Measurements from ENCODE around the gene MEF2C. TPM values are rescaled to one million over a fixed set of nuclear protein-coding genes. Genes with fewer than 3 reads are reported as not detected.
A peak's percentile ranks its signal among the peaks of the same experiment; 100 is the strongest.

MEF2C gene
- polyA plus RNA-seq, 6 donors from 2014 or later = 402 to 547 (median 433) TPM

DNA sequence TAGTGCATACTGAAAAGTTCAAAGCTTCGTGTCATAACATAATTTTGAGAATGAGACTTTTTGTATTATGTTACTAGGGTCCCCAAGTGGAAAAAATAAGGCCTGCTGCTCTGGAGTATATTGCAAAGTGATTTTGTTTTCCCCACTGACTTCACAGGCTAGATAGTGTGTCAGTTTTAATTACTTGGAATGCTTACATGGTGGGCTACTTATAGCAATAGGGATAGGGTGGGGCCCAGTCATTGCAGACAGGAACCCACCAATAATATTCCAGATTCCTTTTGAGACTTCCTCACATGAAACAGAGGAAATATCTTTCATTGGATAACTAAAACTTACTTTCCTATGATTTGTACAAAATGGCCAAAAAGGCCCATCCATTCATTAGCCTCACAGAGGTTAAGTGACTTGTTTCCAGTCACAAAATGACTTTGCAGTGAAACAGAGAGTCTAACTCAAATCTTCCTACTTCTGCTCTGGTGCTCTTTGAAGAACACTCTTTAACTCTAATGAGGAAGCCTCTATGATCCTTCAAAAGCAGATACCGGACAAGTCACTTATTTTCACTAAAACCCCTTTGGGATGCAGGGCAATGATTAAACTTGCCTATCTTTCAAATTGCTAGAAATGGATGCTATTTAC is 16.2 kb upstream of the MEF2C start:
- Mint-ChIP-seq H3K4me3 (no peak overlapping the region), H3K27ac (no peak overlapping the region), H3K36me3 (no peaks in the 10 kb centered on the region), H3K27me3 (no peaks in the 10 kb centered on the region), H3K4me1 (peaks cover 15 to 21% (median 19%) of the 10 kb centered on the region in 3 donors), H3K9me3 (no peaks in the 10 kb centered on the region)
- ATAC-seq (ENCODE audit: low read depth in 2 of 2) = no peak
- DNase-seq = no peak

DNA sequence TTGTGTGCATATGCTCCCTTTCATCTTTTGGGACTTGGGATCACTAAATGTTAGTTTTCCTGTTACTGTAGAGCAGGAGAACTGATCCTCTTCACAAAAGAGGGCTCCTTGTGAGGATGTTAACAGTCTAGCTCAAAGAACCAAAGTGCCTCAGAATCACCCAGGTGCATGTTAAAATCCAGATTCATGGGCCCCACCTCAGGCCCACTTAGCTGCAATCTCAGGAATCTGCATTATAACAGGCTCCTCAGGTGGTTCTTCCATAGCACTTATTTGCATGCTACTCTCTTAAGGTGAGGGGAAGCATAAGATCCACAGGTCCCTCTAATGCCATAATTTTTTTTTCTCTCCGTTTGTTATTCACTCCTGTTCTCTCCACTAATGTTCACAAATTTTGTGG is 14.8 kb upstream of the MEF2C start:
- H3K36me3 Mint-ChIP-seq = no peaks in the 10 kb centered on the region
- peak overlapping the region in 1 of 6 donors; percentile 15 for H3K27ac Mint-ChIP-seq
- no peak overlapping the region for H3K4me3 Mint-ChIP-seq
- H3K27me3 Mint-ChIP-seq = no peaks in the 10 kb centered on the region
- H3K4me1 Mint-ChIP-seq = peaks cover 15 to 22% (median 21%) of the 10 kb centered on the region in 3 donors
- H3K9me3 Mint-ChIP-seq = no peaks in the 10 kb centered on the region
- ATAC-seq (ENCODE audit: low read depth in 2 of 2) = no peak
- no peak for DNase-seq

DNA sequence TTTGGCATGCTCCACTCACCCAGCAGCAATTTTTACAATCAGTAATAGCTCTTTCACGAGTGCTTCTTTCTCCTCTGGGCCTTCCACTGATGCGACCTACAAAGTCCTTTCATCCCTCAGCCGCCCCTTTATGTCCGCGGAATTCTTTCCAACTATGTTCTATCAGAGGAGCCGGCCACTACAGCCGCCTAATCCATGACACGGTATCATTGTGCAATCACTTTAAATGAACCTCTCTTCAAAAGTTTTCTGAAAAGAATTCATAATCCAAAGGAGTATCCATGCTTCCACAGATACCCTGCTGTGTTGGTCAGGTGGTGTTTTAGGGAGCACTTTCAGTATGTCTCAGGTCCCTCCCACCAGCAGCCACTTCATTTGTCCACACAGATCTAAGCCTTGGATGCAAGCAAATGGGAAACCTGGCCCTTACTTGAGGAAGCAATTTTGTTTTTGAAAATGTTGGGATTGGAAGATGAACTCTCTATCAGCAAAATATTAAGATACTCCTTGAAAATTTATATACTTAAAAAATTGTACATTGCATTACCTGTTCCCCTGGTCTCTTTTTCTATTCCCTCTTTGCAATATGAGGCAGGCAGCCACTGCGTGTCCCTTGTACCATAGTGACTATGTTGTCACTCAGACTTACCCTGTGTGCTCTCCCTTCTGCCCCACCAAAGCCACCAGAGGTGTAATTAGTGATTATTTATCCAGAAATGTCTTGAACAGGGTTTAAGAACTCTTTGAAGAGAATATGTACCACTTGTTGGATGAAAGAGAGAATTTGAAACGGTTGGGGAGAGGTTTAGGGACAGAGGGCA is 12.9 kb upstream of the MEF2C start:
- Mint-ChIP-seq H3K4me3 (peak overlapping the region in 1 of 8 donors; percentile 3), H3K9me3 (no peaks in the 10 kb centered on the region), H3K27me3 (no peaks in the 10 kb centered on the region), H3K27ac (peak overlapping the region in 4 of 6 donors; percentile 12 to 91 (median 40)), H3K36me3 (no peaks in the 10 kb centered on the region), H3K4me1 (peaks cover 24 to 35% (median 32%) of the 10 kb centered on the region in 3 donors)
- ATAC-seq (ENCODE audit: low read depth in 2 of 2) (no peak), DNase-seq (no peak)

DNA sequence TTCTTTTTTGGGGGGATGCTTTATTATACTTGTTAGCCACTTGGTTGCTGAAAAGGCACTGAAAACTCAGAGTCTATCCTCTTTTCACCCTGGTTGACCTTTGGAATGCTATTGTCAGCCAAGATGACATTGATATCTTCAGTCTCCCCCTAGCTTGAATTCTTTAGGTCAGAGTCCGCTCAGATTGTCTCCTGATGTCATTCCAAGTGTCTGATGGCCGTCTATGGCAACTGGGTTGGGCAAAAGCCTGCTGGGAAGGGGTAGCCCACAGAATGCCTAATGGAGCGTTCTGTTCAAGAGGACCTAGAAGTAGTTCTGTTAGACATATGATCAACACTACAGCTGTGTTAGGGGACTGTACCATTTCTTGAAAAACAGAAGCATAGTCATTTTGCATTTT is 9.7 kb upstream of the MEF2C start:
- no peaks in the 10 kb centered on the region for H3K36me3 Mint-ChIP-seq
- no peak for ATAC-seq (ENCODE audit: low read depth in 2 of 2)
- peak overlapping the region; percentile 5 to 88 (median 56) for H3K27ac Mint-ChIP-seq
- peaks cover 35 to 57% (median 53%) of the 10 kb centered on the region in 3 donors for H3K4me1 Mint-ChIP-seq
- DNase-seq = no peak
- H3K9me3 Mint-ChIP-seq = no peaks in the 10 kb centered on the region
- peak overlapping the region in 1 of 8 donors; percentile 100 for H3K4me3 Mint-ChIP-seq
- no peaks in the 10 kb centered on the region for H3K27me3 Mint-ChIP-seq

DNA sequence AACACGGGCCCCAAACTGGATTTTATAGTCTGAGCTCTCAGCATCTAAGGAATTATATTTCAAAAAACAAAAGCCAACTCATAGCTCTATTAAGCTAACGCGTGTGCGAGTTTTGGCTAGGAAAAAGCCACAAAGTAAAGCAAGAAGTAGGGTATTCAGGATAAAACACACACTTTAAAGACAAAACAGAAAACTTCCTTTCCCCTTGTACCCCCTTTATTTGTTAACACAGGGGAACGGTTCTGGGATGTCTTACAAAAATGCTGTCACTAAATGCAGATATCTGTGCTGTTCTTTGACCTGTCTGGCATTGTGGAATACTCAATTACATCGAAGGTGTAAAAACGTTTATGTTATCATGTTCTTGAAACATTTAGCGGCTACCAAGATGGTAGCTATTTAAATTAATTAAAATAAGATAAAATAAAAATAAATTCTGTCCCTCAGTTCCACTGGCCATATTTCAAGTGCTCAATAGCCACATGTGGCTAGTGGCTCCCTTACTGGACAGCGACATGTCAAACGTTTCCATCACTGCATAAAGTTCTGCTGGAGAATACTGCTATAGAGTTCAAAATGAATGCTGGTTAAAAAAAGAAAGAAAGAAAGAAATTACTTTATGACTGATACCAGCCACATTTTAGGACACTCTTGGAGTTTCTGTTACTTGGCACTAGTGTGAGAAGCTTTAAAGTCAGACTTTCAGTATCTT is 7.2 kb upstream of the MEF2C start:
- Mint-ChIP-seq H3K36me3 (no peaks in the 10 kb centered on the region), H3K9me3 (no peaks in the 10 kb centered on the region), H3K27ac (peak overlapping the region; percentile 88 to 97 (median 96)), H3K4me3 (peak overlapping the region; percentile 84 to 100 (median 97)), H3K4me1 (peaks cover 33 to 55% (median 51%) of the 10 kb centered on the region in 3 donors), H3K27me3 (no peaks in the 10 kb centered on the region)
- DNase-seq (no peak), ATAC-seq (ENCODE audit: low read depth in 2 of 2) (no peak)

DNA sequence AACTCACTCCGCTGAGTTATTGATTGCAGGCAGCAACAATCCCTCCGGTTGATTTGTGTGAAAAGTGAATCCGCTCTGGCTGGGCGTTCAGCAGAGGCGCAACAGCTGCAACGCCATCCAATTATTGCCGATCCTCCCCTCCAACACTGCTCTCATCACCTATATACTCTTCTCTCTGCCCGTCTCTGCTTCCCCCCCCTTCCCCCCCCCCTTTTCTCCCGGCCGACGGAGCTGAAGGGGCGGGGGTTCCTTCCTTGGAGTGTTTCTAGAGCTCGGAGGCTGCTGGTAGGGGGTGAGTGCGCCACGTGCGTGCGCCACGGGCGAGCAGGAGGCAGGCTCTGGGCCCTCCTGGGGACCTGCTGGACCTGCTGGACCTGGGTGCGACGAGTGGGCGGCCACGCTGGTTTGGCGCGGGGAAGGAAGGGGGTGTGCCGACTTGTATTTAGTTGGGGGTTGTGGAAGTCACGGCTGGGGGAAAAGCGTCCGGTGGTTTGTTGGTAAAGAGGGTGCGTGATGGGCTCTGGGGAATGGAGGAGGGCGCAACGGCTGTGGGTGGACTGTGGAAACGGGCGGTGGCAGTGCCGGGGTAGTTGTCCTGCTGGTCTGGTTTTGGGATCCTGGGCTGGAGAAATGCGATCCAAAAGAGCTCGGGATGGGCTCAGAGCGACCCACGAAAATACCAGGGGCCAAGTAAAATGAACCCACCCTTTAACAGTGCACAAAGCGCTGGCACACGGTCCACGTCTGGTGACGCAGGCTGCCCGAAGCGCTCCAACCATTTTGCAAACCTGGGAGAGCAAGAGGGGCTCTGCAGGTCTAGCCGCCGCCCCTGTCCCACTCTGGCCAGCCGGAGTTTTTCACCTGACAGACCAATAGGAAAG is 6.4 kb upstream of the MEF2C start:
- DNase-seq = peak; percentile 45
- ATAC-seq (ENCODE audit: low read depth in 2 of 2) = peak; percentile 55 to 63
- Mint-ChIP-seq H3K9me3 (no peaks in the 10 kb centered on the region), H3K4me1 (peaks cover 38 to 62% (median 51%) of the 10 kb centered on the region in 3 donors), H3K36me3 (no peaks in the 10 kb centered on the region), H3K4me3 (peak overlapping the region; percentile 84 to 100 (median 97)), H3K27me3 (no peaks in the 10 kb centered on the region), H3K27ac (peak overlapping the region; percentile 88 to 97 (median 96))

DNA sequence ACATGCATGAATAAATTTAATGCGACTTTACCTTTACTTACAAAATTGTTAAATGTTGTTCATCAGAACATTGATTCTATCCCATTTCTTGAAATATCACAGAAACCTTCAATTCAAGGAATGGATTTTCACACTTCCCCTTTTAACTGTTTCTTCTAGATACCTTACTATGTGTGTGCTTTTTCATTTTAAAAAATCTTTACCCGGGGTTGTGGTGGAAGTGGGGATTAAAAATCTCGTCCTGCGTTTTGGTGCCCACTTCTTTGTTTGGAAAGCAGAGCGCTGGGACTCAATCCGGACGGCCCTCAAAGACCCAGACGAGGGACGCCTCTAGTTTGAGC is 5.8 kb upstream of the MEF2C start:
- H3K27me3 Mint-ChIP-seq = no peaks in the 10 kb centered on the region
- peaks cover 42 to 62% (median 51%) of the 10 kb centered on the region in 3 donors for H3K4me1 Mint-ChIP-seq
- DNase-seq (peak; percentile 40), ATAC-seq (ENCODE audit: low read depth in 2 of 2) (peak; percentile 20 to 24)
- no peaks in the 10 kb centered on the region for H3K36me3 Mint-ChIP-seq
- peak overlapping the region; percentile 84 to 100 (median 97) for H3K4me3 Mint-ChIP-seq
- no peaks in the 10 kb centered on the region for H3K9me3 Mint-ChIP-seq
- peak overlapping the region; percentile 88 to 97 (median 96) for H3K27ac Mint-ChIP-seq

DNA sequence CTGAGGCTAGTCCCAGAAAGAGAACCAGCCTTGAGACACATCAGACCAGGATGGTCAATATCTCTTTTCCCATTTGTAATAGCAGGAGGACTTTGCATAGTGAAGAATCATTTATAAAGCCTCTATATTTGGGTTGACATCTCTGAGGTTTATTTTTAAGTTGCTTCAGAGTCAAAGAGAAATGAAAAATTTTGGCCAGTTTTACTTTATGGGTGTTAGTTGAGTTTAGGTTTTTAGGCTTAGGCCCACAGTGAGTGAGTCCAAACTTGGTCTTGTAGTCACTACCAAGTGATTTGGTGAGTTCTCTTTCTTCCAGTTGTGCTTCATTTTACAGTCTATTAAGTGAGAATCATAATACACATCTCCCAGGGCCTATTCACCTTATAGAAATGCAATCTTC is 5.3 kb upstream of the MEF2C start:
- Mint-ChIP-seq H3K27me3 (no peaks in the 10 kb centered on the region), H3K27ac (peak overlapping the region; percentile 88 to 97 (median 96)), H3K9me3 (no peaks in the 10 kb centered on the region), H3K4me3 (peak overlapping the region; percentile 84 to 100 (median 97)), H3K36me3 (no peaks in the 10 kb centered on the region), H3K4me1 (peaks cover 42 to 62% (median 51%) of the 10 kb centered on the region in 3 donors)
- DNase-seq = no peak
- ATAC-seq (ENCODE audit: low read depth in 2 of 2) = no peak

DNA sequence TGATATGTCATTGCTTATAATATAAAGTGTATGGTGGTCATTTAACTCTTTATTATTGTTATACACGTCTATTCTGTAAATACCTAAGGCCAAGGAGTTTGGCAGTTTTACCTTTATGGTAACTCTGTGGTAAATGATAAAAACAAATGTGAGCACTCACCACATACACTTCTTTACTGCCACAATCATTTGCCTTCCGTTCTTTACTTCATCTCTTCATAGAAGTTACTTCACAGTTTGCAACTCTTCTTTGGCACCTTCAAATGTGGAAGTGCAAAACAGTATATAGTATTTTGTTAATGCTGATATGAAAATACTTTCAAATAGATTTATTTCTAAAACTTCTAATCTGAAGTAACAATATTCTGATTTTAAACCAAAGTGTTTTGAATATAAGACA is 4.4 kb upstream of the MEF2C start:
- DNase-seq = no peak
- no peak for ATAC-seq (ENCODE audit: low read depth in 2 of 2)
- Mint-ChIP-seq H3K4me3 (peak overlapping the region in 7 of 8 donors; percentile 84 to 100 (median 92)), H3K36me3 (peaks cover 4 to 7% of the 10 kb centered on the region in 2 donors), H3K27me3 (no peaks in the 10 kb centered on the region), H3K27ac (peak overlapping the region; percentile 88 to 99 (median 94)), H3K9me3 (no peaks in the 10 kb centered on the region), H3K4me1 (peaks cover 42 to 56% (median 46%) of the 10 kb centered on the region in 3 donors)

DNA sequence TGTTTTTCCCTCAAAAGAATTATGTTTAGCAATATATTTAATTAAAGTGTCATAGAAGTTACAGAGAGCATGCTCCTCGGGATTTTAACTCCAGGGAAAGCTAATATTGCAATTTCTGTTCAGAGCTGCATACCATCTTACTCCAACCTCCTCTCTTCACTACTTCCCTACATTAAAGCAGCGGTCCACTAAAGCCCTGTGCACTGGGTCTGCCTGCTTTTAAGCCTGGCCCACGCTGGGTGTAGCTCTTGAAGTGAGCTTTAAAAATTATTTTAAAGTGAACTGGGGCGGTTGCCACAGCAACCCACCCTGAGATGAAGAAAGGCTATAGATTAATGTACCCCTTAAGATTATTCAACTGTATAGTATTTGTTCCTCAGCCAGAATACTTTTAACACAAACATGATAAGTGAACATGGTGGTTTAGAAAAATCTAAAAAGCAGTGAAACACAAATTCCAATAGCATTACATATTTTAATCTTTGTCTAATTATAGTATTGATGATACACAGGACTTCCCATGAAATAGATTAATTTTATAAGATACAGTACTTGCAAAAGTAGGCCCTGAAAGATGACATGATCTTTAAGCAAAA is 3.9 kb upstream of the MEF2C start:
- DNase-seq = no peak
- Mint-ChIP-seq H3K9me3 (no peaks in the 10 kb centered on the region), H3K36me3 (peaks cover 6 to 9% of the 10 kb centered on the region in 2 donors), H3K27me3 (no peaks in the 10 kb centered on the region), H3K4me3 (peak overlapping the region; percentile 84 to 100 (median 92)), H3K4me1 (peaks cover 37 to 56% (median 42%) of the 10 kb centered on the region in 3 donors), H3K27ac (peak overlapping the region; percentile 88 to 99 (median 94))
- ATAC-seq (ENCODE audit: low read depth in 2 of 2) = peak in 1 of 2 donors; percentile 11

DNA sequence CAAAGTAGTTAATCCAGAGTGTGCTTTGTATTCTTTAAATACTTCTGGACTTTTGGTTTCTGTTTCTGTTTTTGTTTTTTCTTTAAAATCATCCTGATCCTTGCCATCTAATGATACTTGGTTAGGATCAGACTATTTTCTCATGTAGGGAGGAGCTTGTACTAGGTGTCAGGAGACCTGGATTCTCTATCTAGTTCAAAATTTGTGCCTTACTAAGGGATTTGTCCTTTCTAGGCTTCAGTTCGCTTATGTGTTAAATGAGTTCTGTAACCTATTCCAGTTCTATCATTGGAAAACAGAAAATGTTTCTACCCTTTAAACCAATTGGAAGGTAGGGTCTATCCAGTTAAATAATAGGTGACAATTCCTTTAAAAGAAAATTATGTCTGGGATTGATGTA is 3.3 kb upstream of the MEF2C start:
- Mint-ChIP-seq H3K9me3 (no peaks in the 10 kb centered on the region), H3K4me1 (peaks cover 36 to 51% (median 41%) of the 10 kb centered on the region in 3 donors), H3K27me3 (no peaks in the 10 kb centered on the region), H3K4me3 (peak overlapping the region; percentile 84 to 100 (median 92)), H3K27ac (peak overlapping the region; percentile 88 to 99 (median 93)), H3K36me3 (peaks cover 6 to 9% of the 10 kb centered on the region in 2 donors)
- no peak for DNase-seq
- ATAC-seq (ENCODE audit: low read depth in 2 of 2) = no peak

DNA sequence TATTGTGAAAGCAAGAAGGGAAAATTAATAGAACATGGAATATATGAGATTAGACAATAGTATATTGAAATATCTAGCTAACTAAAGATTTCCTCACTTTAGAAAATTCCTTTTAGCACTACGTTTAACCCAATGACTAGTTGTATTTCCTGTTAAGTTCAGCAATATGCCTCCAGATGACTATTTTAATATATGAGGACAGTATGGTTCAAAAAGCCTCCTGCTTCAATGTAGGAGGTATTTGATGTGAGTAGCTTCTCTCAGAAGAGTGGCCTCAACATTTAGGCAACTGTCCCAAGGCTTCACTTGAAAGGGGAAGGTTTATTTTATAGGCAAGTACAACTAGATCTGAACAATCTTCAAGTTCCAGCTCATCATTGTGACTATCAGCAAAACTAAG is 2.0 kb upstream of the MEF2C start:
- H3K27me3 Mint-ChIP-seq = no peaks in the 10 kb centered on the region
- H3K27ac Mint-ChIP-seq = peak overlapping the region; percentile 51 to 99 (median 93)
- DNase-seq = no peak
- ATAC-seq (ENCODE audit: low read depth in 2 of 2) = no peak
- H3K36me3 Mint-ChIP-seq = peaks cover 9 to 11% of the 10 kb centered on the region in 2 donors
- H3K9me3 Mint-ChIP-seq = no peaks in the 10 kb centered on the region
- peaks cover 28 to 43% (median 34%) of the 10 kb centered on the region in 3 donors for H3K4me1 Mint-ChIP-seq
- peak overlapping the region; percentile 84 to 100 (median 99) for H3K4me3 Mint-ChIP-seq

All from naive B cell (primary cell).